A172 (cell line): ENCODE results near the gene SLC6A18. TPM values are rescaled to one million over a fixed set of nuclear protein-coding genes. Genes with fewer than 3 reads are reported as not detected.
"Not testable (repeated sequence)": the region's sequence is repeated elsewhere in the genome, so short reads cannot be mapped to it uniquely, and the experiment has no call there.

Experiments used
- DNase-seq: peaks from one replicate; pipeline ENCODE4 v3.0.0-alpha.2; 2015; ENCODE audit warnings: low spot score
- total RNA-seq: library from RNA; depleted of rRNA; stranded (reverse); fragments of >200 nt; shearing (Covaris generic); gene quantifications from 2 replicates; pipeline ENCODE4 v1.2.3, GENCODE V29; 2014

The SLC6A18 gene
- total RNA-seq, 1 experiment from 2014 or later = not detected

DNA sequence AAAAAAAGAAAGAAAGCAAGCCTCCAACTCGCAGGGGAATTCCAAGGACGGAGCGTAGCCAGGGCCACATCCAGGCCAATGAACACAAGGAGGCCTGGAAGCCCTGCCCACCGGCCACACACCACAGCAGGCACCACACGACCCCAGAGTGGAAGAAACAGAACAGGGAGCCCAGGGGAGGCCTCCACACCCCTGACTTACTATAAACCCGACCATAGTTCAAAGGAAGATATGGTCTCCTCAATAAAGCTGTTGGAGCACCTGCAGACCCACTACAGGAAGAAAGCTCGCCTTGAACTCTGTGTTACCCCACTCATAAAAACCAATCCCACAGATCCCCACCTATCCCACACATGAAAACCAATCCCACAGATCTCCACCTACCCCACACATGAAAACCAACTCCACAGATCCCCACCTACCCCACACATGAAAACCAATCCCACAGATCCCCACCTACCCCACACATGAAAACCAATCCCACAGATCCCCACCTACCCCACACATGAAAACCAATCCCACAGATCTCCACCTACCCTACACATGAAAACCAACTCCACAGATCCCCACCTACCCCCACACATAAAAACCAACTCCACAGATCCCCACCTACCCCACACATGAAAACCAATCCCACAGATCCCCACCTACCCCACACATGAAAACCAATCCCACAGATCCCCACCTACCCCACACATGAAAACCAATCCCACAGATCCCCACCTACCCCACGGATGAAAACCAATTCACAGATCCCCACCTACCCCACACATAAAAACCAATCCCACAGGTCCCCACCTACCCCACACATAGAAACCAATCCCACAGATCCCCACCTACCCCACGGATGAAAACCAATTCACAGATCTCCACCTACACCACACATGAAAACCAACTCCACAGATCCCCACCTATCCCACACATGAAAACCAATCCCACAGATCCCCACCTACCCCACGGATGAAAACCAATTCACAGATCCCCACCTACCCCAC is 50.5 kb downstream of the SLC6A18 start:
- not testable (repeated sequence) for DNase-seq

GRCh38 chr5:1276930-1277329 is 51.7 kb downstream of the SLC6A18 start:
- no peak for DNase-seq

- no peak for DNase-seq
Observed at GRCh38 chr5:1277331-1277730, 52.1 kb downstream of the SLC6A18 start.

DNA sequence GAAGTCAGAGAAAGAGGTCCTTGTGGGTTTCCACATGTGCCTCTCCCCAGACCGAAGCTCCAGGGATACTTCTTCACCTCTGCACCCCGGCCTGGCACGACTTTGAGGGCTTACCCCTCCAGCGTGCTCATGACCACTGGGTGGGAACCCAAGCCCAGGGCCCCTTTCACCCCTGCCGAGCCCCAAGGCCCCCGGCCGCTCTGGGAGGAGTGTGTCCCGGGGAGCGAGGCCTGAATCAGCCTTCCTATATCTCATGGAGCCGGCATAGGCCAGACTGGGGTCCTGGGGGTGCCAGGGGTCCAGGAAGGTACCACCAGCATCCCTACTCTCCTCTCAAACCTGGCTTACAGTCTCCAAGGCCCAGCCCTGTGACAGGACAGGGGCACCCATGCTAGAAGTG is 52.6 kb downstream of the SLC6A18 start:
- no peak for DNase-seq

DNA sequence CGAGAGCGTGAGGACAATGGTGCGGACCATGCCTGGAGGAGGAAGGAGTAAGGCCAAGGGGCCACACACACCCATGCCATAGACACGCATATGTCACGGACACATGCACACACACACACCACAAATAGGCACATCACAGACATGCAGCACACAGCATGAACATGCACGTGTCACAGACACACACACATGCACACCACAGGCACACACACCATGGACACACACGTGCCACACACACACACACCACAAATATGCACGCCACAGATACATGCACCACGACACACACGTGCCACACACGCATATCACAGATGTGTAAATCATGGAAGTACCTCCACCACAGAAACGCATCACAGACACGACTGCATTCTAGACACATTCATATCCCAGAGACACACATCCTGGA is 53.0 kb downstream of the SLC6A18 start:
- DNase-seq = no peak

DNA sequence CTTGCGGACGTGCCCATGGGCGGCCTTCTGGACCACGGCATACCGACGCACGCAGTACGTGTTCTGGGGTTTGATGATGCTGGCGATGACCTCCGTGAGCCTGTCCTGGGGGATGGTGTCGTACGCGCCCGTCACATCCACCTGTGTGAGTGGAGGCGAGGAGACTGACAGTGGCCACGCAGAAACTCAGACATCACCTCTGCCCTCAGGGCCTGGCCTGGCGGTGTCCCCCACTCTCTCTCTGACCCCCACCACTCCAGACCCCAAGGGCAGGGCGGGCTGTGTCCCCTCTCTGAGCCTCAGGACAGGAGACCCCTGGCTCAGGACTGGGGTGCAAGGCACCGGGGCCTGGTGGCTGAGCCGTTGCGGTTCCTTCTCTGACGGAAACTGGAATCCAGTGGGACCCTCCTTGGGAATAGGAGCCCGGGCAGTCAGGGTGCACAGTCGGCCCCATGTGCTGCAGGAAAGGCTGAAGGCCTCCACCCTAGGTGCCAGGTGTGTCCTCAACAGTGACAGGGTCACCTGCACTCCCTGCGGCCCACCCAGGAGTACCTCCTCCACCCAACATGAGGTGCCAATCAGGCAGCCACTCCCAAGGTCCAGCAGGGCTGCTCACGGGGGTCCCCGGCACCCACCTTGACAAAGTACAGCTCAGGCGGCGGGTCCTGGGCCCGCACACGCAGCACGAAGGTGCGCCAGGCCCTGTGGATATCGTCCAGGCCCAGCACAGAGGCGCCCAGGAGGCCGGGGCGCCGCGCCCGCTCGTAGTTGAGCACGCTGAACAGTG is 53.7 kb downstream of the SLC6A18 start:
- no peak for DNase-seq

GRCh38 chr5:1279443-1280151 is 54.4 kb downstream of the SLC6A18 start:
- no peak for DNase-seq

DNA sequence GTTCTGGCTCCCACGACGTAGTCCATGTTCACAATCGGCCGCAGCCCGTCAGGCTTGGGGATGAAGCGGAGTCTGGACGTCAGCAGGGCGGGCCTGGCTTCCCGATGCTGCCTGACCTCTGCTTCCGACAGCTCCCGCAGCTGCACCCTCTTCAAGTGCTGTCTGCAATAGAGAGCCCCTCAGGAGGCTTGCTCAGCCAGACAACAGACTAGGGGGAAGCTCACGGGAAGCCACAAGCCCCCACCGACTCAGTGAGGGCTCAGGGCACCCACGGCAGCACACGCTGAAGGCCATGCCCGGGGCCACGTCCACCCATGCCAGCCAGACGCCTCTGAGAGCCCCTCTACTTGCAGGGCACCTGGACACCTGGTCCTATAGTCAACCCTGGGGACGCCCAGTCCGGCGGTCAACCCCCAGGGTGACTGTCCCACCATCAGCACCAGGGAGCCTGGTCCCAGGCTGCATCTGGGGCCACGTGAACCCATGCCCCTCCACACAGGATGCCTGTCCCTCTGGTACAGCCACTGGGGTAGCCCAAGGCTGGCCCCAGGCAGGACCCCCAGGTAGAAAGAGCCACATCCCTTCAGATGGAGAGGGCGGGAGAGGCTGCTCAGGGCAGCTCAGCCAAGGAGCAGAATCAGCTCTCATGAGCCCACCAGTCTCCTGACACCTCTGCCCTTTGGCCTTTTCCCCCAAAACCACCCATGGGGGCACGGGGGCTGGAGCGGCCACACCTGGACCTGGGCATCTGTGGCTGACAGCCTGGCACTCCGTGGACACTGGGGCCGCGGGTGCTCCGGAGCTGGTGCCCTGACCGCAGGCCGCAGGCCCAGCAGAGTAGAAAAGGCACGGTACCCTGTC is 55.2 kb downstream of the SLC6A18 start:
- DNase-seq = no peak

- no peak for DNase-seq
Observed at GRCh38 chr5:1281038-1281882, 56.1 kb downstream of the SLC6A18 start.

GRCh38 chr5:1282131-1282992 is 57.2 kb downstream of the SLC6A18 start:
- DNase-seq = no peak

- DNase-seq = not testable (repeated sequence)
Observed at GRCh38 chr5:1282993-1283728, 58.0 kb downstream of the SLC6A18 start.

- not testable (repeated sequence) for DNase-seq
Observed at GRCh38 chr5:1283729-1284041, 58.5 kb downstream of the SLC6A18 start.

DNA sequence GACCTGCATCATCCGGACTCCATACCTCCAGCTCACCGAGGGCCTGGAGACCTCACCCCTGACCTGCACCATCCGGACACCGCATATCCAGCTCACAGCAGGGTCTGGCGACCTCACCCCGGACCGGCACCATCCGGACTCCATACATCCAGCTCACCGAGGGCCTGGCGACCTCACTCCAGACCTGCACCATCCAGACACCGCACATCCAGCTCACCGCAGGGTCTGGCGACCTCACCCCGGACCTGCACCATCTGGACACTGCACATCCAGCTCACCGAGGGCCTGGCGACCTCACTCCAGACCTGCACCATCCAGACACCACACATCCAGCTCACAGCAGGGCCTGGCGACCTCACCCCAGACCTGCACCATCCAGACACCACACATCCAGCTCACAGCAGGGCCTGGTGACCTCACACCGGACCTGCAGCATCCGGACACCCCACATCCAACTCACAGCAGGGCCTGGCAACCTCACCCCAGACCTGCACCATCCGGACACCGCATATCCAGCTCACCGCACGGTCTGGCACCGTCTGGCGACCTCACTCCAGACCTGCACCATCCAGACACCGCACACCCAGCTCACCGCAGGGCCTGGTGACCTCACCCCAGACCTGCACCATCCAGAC is 59.3 kb downstream of the SLC6A18 start:
- not testable (repeated sequence) for DNase-seq

GRCh38 chr5:1285141-1285540 is 60.0 kb downstream of the SLC6A18 start:
- no peak for DNase-seq

DNA sequence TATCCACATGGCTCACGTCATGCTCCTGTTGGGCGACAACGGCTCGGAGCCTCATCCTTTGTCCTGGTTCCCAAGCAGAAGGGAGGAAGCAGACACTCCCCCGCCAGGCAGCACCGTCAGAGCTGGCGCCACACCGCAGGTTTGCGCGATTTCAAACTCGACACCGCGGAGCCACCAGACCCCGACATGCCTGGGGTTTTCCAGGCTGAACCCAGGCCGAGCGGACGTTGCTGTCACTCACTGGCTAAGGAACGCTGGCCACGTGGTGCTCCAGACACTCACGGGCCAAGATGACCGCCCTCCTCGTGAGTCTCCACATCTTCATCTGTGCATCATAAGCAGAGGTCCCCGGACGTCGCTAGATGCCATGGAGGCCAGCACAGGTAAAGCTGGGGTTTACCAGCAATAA is 60.7 kb downstream of the SLC6A18 start:
- no peak for DNase-seq

DNA sequence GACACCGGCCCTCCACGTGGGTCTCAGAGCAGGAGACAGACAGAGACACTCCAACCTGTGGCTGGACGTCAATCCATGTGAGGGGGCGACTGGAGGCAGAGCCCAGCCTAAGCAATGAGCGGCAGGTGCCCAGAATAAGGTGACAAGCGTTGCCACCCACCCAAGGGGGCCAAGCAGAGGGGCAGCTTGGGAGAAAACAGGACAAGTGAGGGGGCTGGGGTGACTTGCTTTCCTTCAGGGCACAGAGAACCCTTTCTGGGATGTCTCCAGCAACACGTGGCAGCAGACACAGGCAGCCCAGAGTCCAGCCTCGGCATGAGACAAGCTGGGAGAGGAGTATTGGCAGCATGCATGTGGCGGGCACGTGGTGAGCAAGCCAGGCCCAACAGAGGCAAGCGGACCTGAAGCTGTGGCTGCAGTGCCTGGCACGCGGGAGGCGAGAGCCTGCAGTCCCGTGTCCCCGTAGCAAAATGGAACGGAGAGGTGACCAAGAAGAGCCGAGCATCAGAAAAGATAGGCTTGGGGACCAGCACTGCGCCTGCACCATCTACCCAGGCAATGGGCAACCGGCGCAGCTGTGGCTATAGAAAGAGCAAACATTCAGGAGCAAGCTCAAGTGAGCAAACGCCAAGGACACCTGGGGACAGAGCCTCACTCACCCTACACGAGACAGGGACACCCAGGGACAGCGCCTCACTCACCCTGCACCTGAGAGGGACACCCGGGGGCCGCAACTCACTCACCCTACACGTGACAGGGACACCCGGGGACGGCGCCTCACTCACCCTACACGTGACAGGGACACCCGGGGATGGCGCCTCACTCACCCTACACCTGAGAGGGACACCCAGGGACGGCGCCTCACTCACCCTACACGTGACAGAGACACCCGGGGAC is 63.5 kb downstream of the SLC6A18 start:
- no peak for DNase-seq

GRCh38 chr5:1289559-1289958 is 64.4 kb downstream of the SLC6A18 start:
- DNase-seq = not testable (repeated sequence)
